KMS-11 (cell line): ENCODE results near the gene LPP.

Source experiments
- H2AFZ ChIP-seq: fragments of 200-600 bp; sonication (generic); 2 replicates; pipeline ENCODE4 v1.6.1; 2016; ENCODE audit warnings: antibody characterized with exemption, mixed run types, low read depth
- H3K27ac ChIP-seq: fragments of 200-600 bp; sonication (generic); 2 replicates; pipeline ENCODE4 v1.6.1; 2016; ENCODE audit warnings: mild to moderate bottlenecking, mixed run types
- H3K27me3 ChIP-seq: fragments of 200-600 bp; sonication (generic); 2 replicates; pipeline ENCODE4 v1.6.1; 2017; ENCODE audit warnings: mild to moderate bottlenecking, low read depth, mixed run types, moderate library complexity; ENCODE audit not compliant: insufficient read depth
- H3K36me3 ChIP-seq: fragments of 200-600 bp; sonication (generic); 2 replicates; pipeline ENCODE4 v1.6.1; 2017; ENCODE audit warnings: mild to moderate bottlenecking, mixed run types; ENCODE audit not compliant: insufficient read depth
- H3K4me1 ChIP-seq: fragments of 200-600 bp; sonication (generic); 2 replicates; pipeline ENCODE4 v1.6.1; 2016; ENCODE audit warnings: mild to moderate bottlenecking, low read depth, mixed run types; ENCODE audit not compliant: poor library complexity, severe bottlenecking
- H3K4me2 ChIP-seq: fragments of 200-600 bp; sonication (generic); 2 replicates; pipeline ENCODE4 v1.7.0; 2016; ENCODE audit warnings: mild to moderate bottlenecking, mixed run types
- H3K4me3 ChIP-seq: fragments of 200-600 bp; sonication (generic); IDR thresholded peaks from 2 replicates; pipeline ENCODE4 v1.6.1; 2017; ENCODE audit warnings: low read depth, low read length, mixed read lengths; ENCODE audit not compliant: insufficient read depth
- H3K79me2 ChIP-seq: fragments of 200-600 bp; sonication (generic); 2 replicates; pipeline ENCODE4 v1.6.1; 2016; ENCODE audit warnings: low read depth, mixed run types; ENCODE audit not compliant: insufficient read depth
- H3K9ac ChIP-seq: fragments of 200-600 bp; sonication (generic); 2 replicates; pipeline ENCODE4 v1.6.1; 2016; ENCODE audit warnings: mild to moderate bottlenecking, mixed run types
- H4K20me1 ChIP-seq: fragments of 200-600 bp; sonication (generic); 2 replicates; pipeline ENCODE4 v1.6.1; 2016; ENCODE audit warnings: mild to moderate bottlenecking, mixed run types; ENCODE audit not compliant: insufficient read depth
- TF ChIP-seq, protein P1 (sequence below): fragments of 200-600 bp; sonication (generic); conservative IDR thresholded peaks from 2 replicates; pipeline ENCODE4 v1.6.1; 2017; ENCODE audit warnings: low read depth, mild to moderate bottlenecking, antibody characterized with exemption, low read length, moderate library complexity, mixed read lengths

The LPP gene

GRCh38 chr3:188673646-188674186, 519.8 kb downstream of the LPP start:
- Histone ChIP-seq H2AFZ (no peak overlapping the region), H3K4me3 (no peak overlapping the region), H3K36me3 (no peaks in the 10 kb centered on the region), H3K4me2 (no peak overlapping the region), H3K27me3 (no peaks in the 10 kb centered on the region), H3K27ac (no peak overlapping the region), H3K4me1 (no peaks in the 10 kb centered on the region), H3K79me2 (no peaks in the 10 kb centered on the region), H4K20me1 (no peaks in the 10 kb centered on the region), H3K9ac (no peak overlapping the region)
- TF ChIP-seq, protein P1, sequence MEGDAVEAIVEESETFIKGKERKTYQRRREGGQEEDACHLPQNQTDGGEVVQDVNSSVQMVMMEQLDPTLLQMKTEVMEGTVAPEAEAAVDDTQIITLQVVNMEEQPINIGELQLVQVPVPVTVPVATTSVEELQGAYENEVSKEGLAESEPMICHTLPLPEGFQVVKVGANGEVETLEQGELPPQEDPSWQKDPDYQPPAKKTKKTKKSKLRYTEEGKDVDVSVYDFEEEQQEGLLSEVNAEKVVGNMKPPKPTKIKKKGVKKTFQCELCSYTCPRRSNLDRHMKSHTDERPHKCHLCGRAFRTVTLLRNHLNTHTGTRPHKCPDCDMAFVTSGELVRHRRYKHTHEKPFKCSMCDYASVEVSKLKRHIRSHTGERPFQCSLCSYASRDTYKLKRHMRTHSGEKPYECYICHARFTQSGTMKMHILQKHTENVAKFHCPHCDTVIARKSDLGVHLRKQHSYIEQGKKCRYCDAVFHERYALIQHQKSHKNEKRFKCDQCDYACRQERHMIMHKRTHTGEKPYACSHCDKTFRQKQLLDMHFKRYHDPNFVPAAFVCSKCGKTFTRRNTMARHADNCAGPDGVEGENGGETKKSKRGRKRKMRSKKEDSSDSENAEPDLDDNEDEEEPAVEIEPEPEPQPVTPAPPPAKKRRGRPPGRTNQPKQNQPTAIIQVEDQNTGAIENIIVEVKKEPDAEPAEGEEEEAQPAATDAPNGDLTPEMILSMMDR = no peak

DNA sequence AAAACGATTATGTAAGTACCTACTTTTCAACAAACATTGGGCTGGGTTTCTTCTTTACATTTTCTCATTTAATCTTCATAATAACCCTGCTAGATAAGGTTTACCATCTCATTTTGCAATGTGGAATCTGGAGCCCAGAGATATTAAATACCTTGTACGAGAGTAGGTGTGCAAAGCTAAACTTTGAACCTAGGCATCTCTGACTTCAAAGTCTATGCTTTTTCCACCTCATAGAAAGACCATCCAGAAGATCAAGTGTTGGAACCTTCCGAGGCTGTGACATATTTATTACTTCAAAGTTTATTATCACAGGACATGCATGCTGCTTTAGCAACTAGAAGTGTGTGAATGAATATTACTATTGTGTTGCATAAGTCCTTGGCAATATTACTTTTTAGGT, 520.6 kb downstream of the LPP start:
- H2AFZ ChIP-seq = no peak overlapping the region
- TF ChIP-seq, protein P1 = no peak
- H3K9ac ChIP-seq = no peak overlapping the region
- H3K4me1 ChIP-seq = no peaks in the 10 kb centered on the region
- H3K4me3 ChIP-seq = no peak overlapping the region
- H3K79me2 ChIP-seq = no peaks in the 10 kb centered on the region
- no peaks in the 10 kb centered on the region for H3K36me3 ChIP-seq
- H3K27me3 ChIP-seq = no peaks in the 10 kb centered on the region
- H4K20me1 ChIP-seq = no peaks in the 10 kb centered on the region
- no peak overlapping the region for H3K27ac ChIP-seq
- H3K4me2 ChIP-seq = no peak overlapping the region

DNA sequence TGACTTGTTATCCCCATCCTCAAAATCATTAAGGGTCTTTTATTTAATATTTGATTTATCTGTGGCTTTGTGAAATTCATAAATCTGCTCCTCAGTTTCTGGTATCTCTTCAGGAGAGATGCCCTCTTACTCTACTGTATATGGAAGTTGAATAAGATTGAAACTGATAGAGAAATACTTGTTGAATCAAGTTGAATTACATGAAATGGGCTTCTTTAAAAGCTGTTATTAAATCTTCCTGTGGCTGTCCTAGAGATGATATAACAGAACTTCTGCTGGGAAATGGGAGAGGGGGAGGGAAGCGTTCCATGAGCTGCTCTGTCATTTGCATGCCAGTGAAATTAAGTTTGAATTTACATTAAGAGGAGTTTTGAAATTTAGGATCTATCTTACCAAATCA, 523.4 kb downstream of the LPP start:
- Histone ChIP-seq H3K9ac (no peak overlapping the region), H3K27ac (no peak overlapping the region), H3K79me2 (no peaks in the 10 kb centered on the region), H3K4me3 (no peak overlapping the region), H3K36me3 (no peaks in the 10 kb centered on the region), H2AFZ (no peak overlapping the region), H3K27me3 (no peaks in the 10 kb centered on the region), H4K20me1 (no peaks in the 10 kb centered on the region), H3K4me1 (no peaks in the 10 kb centered on the region), H3K4me2 (no peak overlapping the region)
- TF ChIP-seq, protein P1 = no peak

DNA sequence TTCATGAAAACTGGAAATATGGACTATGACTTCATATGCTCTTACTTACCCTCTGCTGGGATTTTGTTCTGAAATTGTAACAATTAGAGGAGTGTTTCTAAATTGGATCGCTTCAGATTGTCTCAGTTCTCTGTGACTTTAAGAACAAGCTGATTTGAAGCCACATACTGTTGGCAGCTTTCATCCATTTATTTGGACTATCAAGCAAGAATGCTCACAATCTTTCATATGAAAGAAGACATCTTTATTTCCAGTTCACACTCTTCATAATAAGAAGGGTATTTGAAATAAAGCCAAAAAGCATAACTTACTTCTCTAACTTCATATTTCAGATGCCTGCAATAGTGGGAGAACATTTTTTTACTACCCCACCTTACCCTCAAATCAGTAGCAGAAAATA, 526.2 kb downstream of the LPP start:
- Histone ChIP-seq H3K4me2 (no peak overlapping the region), H3K79me2 (no peaks in the 10 kb centered on the region), H3K9ac (no peak overlapping the region), H3K27ac (no peak overlapping the region), H4K20me1 (no peaks in the 10 kb centered on the region), H2AFZ (no peak overlapping the region), H3K36me3 (no peaks in the 10 kb centered on the region), H3K27me3 (no peaks in the 10 kb centered on the region), H3K4me3 (no peak overlapping the region), H3K4me1 (no peaks in the 10 kb centered on the region)
- TF ChIP-seq, protein P1 = no peak

- no peaks in the 10 kb centered on the region for H3K36me3 ChIP-seq
- no peak overlapping the region for H3K4me3 ChIP-seq
- no peak overlapping the region for H3K4me2 ChIP-seq
- H2AFZ ChIP-seq = no peak overlapping the region
- no peaks in the 10 kb centered on the region for H3K79me2 ChIP-seq
- no peaks in the 10 kb centered on the region for H3K27me3 ChIP-seq
- no peak overlapping the region for H3K27ac ChIP-seq
- TF ChIP-seq, protein P1 = no peak
- no peak overlapping the region for H3K9ac ChIP-seq
- H4K20me1 ChIP-seq = no peaks in the 10 kb centered on the region
- H3K4me1 ChIP-seq = no peaks in the 10 kb centered on the region
Measured at GRCh38 chr3:188680605-188681004, 526.6 kb downstream of the LPP start.
